PC-3 (cell line): ENCODE measurements around the gene STAT2. TPM values are rescaled to one million over a fixed set of nuclear protein-coding genes. Genes with fewer than 3 reads are reported as not detected.

Experiments used
- ATAC-seq: fragments of 200-7000 bp; cut with Tn5 transposase; 2 replicates; pipeline ENCODE4 v1.9.1; 2020; ENCODE audit warnings: mild to moderate bottlenecking, moderate library complexity
- BruUV-seq: library from RNA; stranded (reverse); fragments of 400-500 nt; replicated peaks from 2 replicates; lab custom pipeline; 2021; lab: Mats Ljungman, UMichigan
- CTCF ChIA-PET: fragments of 300-600 bp; sonication (Branson Sonifier 250); formaldehyde crosslinking; loops from one replicate; lab custom pipeline; 2022; ENCODE audit warnings: antibody characterized with exemption; lab: Charles Lee
- POLR2A ChIA-PET: fragments of 300-600 bp; sonication (Branson Sonifier 250); formaldehyde crosslinking; loops from one replicate; lab custom pipeline; 2022; ENCODE audit warnings: antibody characterized with exemption; ENCODE audit not compliant: unreplicated experiment; lab: Charles Lee
- DNase-seq: peaks from one replicate; pipeline ENCODE4 v3.0.0-alpha.2; 2015
- H2AFZ ChIP-seq: fragments of 300-600 bp; sonication (generic); 2 replicates; pipeline ENCODE4 v1.6.0; 2016; ENCODE audit warnings: antibody characterized with exemption, low read length
- H3F3A ChIP-seq: fragments of 300-600 bp; sonication (generic); one replicate; pipeline ENCODE4 v1.6.0; 2017; ENCODE audit warnings: antibody characterized with exemption, low read length, control low read depth, mild to moderate bottlenecking; ENCODE audit not compliant: unreplicated experiment
- H3K27ac ChIP-seq: fragments of 300-600 bp; sonication (generic); 2 replicates; pipeline ENCODE4 v1.5.1; 2016; ENCODE audit warnings: mild to moderate bottlenecking, low read length
- H3K27me3 ChIP-seq: fragments of 300-600 bp; sonication (generic); 2 replicates; pipeline ENCODE4 v1.6.1; 2016; ENCODE audit warnings: low read length, mixed read lengths
- H3K36me3 ChIP-seq: fragments of 300-600 bp; sonication (generic); 2 replicates; pipeline ENCODE4 v1.6.1; 2016; ENCODE audit warnings: low read depth, mixed run types, low read length, mixed read lengths
- H3K4me1 ChIP-seq: fragments of 300-600 bp; sonication (generic); 2 replicates; pipeline ENCODE4 v1.5.1; 2016; ENCODE audit warnings: low read length; ENCODE audit not compliant: insufficient read depth
- H3K4me2 ChIP-seq: fragments of 300-600 bp; sonication (generic); 2 replicates; pipeline ENCODE4 v1.6.0; 2016; ENCODE audit warnings: low read length
- H3K4me3 ChIP-seq: fragments of 300-600 bp; sonication (generic); 2 replicates; pipeline ENCODE4 v1.5.1; 2016; ENCODE audit warnings: mild to moderate bottlenecking, low read length, mixed read lengths
- H3K79me2 ChIP-seq: fragments of 300-600 bp; sonication (generic); 2 replicates; pipeline ENCODE4 v1.6.1; 2017; ENCODE audit warnings: low read length, mixed read lengths
- H3K9ac ChIP-seq: fragments of 300-600 bp; sonication (generic); 2 replicates; pipeline ENCODE4 v1.6.0; 2016; ENCODE audit warnings: mild to moderate bottlenecking, low read length
- H3K9me2 ChIP-seq: fragments of 300-600 bp; sonication (generic); replicated peaks from 2 replicates; pipeline ENCODE4 v1.6.1; 2016; ENCODE audit warnings: mixed run types, low read length, mixed read lengths
- H3K9me3 ChIP-seq: fragments of 300-600 bp; sonication (generic); 2 replicates; pipeline ENCODE4 v1.6.1; 2016; ENCODE audit warnings: low read length, mixed read lengths
- H4K20me1 ChIP-seq: fragments of 300-600 bp; sonication (generic); 2 replicates; pipeline ENCODE4 v1.6.1; 2016; ENCODE audit warnings: low read length, mixed read lengths
- EZH2 ChIP-seq: fragments of 300-600 bp; sonication (generic); IDR thresholded peaks from one replicate; pipeline ENCODE4 v1.6.1; 2017; ENCODE audit warnings: antibody characterized with exemption, mild to moderate bottlenecking, low read length; ENCODE audit not compliant: unreplicated experiment
- EZH2phosphoT487 ChIP-seq: fragments of 300-600 bp; sonication (generic); IDR thresholded peaks from 2 replicates; pipeline ENCODE4 v1.6.1; 2018; ENCODE audit warnings: mild to moderate bottlenecking, antibody characterized with exemption, low read length, borderline replicate concordance
- intact Hi-C: fragments of 100-400 bp; cut with micrococcal nuclease; formaldehyde crosslinking; loops from 2 replicates; pipeline ENCODE4 v1.9.0; 2023
- total RNA-seq: library from RNA; depleted of rRNA; stranded (reverse); fragments of >200 nt; gene quantifications from 2 replicates; pipeline ENCODE4 v1.2.3, GENCODE V29; 2014
- TF ChIP-seq, protein P1 (sequence below): fragments of 300-600 bp; sonication (generic); conservative IDR thresholded peaks from 2 replicates; pipeline ENCODE4 v1.5.1; 2017; ENCODE audit warnings: antibody characterized with exemption, low read depth, mild to moderate bottlenecking, low read length

STAT2 gene
- total RNA-seq, 1 experiment from 2014 or later, result 68.8 TPM

GRCh38 chr12:56362130-56363059 lies 2.5 kb upstream of the STAT2 start, which contains the start of gene APOF:
TSS of gene APOF (minus strand) at chr12:56362857. CDS start at chr12:56362745, 112 bp downstream.
- Histone ChIP-seq H2AFZ (no peak within 1 kb of the TSS), H3K36me3 (no peaks in the 10 kb centered on the region), H3K27me3 (no peaks in the 10 kb centered on the region), H3K4me1 (peaks cover 14% of the 10 kb centered on the region), H3K4me2 (no peak within 1 kb of the TSS), H3F3A (no peaks in the 10 kb centered on the region), H3K9me2 (no peaks in the 10 kb centered on the region), H4K20me1 (no peaks in the 10 kb centered on the region), H3K79me2 (peaks cover 25% of the 10 kb centered on the region), H3K9me3 (no peaks in the 10 kb centered on the region), H3K27ac (no peak within 1 kb of the TSS), H3K9ac (no peak within 1 kb of the TSS), H3K4me3 (no peak within 1 kb of the TSS)
- POLR2A ChIA-PET, result no interaction called here
- intact Hi-C loops, result loop anchor here (5.0 kb wide), 1 partner anchor 45 kb away; the partner anchor contains the start of gene CNPY2
- no peak for TF ChIP-seq EZH2
- TF ChIP-seq, protein P1, sequence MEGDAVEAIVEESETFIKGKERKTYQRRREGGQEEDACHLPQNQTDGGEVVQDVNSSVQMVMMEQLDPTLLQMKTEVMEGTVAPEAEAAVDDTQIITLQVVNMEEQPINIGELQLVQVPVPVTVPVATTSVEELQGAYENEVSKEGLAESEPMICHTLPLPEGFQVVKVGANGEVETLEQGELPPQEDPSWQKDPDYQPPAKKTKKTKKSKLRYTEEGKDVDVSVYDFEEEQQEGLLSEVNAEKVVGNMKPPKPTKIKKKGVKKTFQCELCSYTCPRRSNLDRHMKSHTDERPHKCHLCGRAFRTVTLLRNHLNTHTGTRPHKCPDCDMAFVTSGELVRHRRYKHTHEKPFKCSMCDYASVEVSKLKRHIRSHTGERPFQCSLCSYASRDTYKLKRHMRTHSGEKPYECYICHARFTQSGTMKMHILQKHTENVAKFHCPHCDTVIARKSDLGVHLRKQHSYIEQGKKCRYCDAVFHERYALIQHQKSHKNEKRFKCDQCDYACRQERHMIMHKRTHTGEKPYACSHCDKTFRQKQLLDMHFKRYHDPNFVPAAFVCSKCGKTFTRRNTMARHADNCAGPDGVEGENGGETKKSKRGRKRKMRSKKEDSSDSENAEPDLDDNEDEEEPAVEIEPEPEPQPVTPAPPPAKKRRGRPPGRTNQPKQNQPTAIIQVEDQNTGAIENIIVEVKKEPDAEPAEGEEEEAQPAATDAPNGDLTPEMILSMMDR, result no peak
- ATAC-seq (no peak), DNase-seq (no peak)
- CTCF ChIA-PET, result no interaction called here
- BruUV-seq, result no TSS peak

DNA sequence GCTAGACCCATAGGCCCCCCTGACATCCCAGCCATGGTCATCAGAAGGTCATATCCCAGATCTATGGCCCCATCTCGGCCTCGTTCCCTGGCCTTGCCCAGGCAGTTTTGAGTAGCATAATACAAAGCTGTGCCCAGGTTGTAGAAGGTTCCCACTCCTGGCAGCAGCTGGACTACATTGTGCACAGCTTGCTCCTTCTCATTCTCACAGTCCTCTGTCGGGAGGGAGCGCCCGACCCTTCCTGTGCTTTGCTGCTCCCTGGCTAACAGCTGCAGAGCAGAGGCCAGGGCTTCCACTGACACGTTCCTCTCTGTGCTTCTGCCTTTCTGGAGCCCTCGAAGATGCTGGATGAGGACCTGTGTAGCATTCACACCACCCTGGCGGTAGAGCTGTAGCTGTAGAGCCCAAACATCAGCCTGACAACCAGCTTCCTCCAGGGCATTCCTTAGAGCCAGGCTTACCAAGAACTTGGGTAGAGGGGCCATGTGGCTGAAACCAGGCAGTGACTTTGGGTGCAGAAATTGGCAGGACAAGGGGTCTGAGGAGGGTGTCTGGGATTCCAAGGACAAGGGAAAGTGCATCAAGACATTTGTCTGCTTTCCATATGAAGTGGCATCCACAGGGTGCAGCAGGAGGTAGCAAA lies 1.7 kb upstream of the STAT2 start:
- no peak for ATAC-seq
- Histone ChIP-seq H2AFZ (no peak overlapping the region), H4K20me1 (no peaks in the 10 kb centered on the region), H3K4me2 (no peak overlapping the region), H3F3A (no peaks in the 10 kb centered on the region), H3K4me1 (peaks cover 14% of the 10 kb centered on the region), H3K4me3 (no peak overlapping the region), H3K27me3 (no peaks in the 10 kb centered on the region), H3K9me3 (no peaks in the 10 kb centered on the region), H3K36me3 (no peaks in the 10 kb centered on the region), H3K9me2 (no peaks in the 10 kb centered on the region), H3K79me2 (peaks cover 26% of the 10 kb centered on the region), H3K27ac (no peak overlapping the region), H3K9ac (no peak overlapping the region)
- DNase-seq, result no peak
- intact Hi-C loops, result loop anchor here (5.0 kb wide), 1 partner anchor 44 kb away; the partner anchor contains the start of gene CNPY2
- ChIA-PET POLR2A (no interaction called here), CTCF (no interaction called here)
- no TSS peak for BruUV-seq
- TF ChIP-seq EZH2phosphoT487, result no peak
- TF ChIP-seq, protein P1, result no peak
- no peak for TF ChIP-seq EZH2
